ENCODE data around the gene UHRF1.
"Not testable (repeated sequence)": the region's sequence is repeated elsewhere in the genome, so short reads cannot be mapped to it uniquely, and the experiment has no call there.

Gene UHRF1

DNA sequence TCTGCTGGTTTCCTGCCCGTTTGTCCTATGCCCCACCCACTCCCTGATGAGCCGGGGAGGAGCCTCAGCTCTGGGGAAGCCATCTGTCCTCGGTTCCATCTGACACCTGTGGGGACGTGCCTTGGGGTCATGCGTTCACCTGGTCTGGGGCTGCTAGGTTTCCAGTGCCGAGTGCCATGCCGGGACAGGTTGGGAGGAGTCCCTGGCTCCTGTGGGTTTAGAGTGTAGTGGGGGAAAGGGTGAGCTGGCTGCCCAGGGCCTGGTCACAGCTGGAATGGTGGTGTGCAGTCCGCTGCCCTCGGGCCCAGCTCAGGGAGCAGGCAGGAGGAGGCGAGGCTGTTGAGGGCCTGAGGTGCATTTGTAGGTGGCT, 62.1 kb downstream of the UHRF1 start:
- no peaks in the 10 kb centered on the region for H3K27me3 ChIP-seq (ENCODE audit: control insufficient read depth, insufficient read depth, low read length)
- H3K9ac ChIP-seq (ENCODE audit: low read length), result no peak overlapping the region
- no peak overlapping the region for H3K27ac ChIP-seq (ENCODE audit: low read depth, low read length)
- peak overlapping the region; percentile 78 for H3K4me3 ChIP-seq (ENCODE audit: low read length)
- peaks cover 18% of the 10 kb centered on the region for H3K4me1 ChIP-seq (ENCODE audit: control insufficient read depth, insufficient read depth, low read length)
- no peaks in the 10 kb centered on the region for H3K36me3 ChIP-seq (ENCODE audit: control insufficient read depth, insufficient read depth, low read length)

DNA sequence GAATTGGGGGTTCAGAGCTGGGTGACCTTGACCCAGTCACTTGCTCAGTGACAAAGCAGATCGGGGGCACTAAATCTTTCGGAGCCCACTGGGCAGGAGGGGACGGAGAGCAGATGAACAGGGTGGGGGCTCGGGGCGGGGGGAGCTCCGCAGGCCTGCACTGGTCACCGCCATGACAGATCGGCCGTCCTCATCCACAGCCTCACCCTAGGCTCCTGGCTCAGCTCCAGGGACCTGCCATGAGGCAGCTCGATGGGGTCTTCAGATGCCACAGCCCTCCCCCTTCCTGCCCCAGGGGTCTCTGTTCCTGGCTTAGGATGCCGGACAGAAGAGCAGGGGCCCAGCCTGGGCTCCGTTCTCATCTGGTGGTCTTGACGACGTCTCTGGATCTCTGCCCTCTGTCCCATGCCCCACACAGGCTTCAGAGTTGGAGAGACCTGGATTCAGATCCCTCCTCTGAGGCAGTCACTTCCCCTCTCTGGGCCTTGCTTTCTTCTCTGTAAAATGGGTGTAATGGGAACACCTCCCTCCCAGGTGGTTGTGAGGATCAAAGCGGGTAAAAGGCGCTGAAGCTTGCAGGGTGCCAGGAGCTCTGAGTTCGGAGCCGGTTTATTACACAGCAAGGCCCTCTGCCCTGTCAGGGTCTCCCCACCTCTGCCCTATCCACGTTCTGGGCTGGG, 62.7 kb downstream of the UHRF1 start:
- H3K9ac ChIP-seq (ENCODE audit: low read length), result no peak overlapping the region
- H3K27me3 ChIP-seq (ENCODE audit: control insufficient read depth, insufficient read depth, low read length), result no peaks in the 10 kb centered on the region
- peaks cover 23% of the 10 kb centered on the region for H3K4me1 ChIP-seq (ENCODE audit: control insufficient read depth, insufficient read depth, low read length)
- H3K4me3 ChIP-seq (ENCODE audit: low read length), result no peak overlapping the region
- no peak overlapping the region for H3K27ac ChIP-seq (ENCODE audit: low read depth, low read length)
- no peaks in the 10 kb centered on the region for H3K36me3 ChIP-seq (ENCODE audit: control insufficient read depth, insufficient read depth, low read length)

DNA sequence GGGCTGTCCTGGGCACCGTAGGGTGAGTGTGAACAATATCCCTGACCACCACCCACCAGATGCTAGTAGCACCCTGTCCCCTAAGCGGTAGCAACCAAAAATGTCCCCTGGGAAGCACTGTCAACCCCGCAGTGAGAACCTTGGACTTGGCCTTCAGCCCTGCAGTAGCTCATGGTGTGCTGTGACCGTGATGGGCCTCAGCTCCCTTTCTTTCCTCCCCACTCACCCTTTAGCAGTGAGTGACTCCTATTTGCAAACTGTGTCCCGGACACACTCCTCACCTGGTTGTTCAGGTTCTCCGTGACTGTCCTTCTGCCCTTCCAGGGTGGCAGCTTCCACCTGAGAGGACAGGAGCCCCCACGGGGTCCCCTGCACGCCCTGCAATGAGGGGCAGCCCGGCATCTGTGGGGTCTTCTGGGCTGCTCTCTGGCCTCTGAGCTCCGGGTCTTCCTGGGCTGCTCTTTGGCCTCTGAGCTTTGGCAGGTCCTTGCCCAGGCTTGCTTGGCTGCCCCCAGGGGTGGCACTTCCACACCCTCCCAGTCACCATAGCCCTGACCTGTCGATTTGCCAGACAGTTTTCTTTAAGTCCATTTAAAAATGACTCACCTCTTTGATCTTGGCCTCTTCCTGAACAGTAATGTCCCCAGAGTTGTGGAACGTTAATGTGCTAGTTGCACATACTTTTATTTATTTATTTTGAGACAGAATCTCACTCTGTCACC, 63.4 kb downstream of the UHRF1 start:
- peaks cover 30% of the 10 kb centered on the region for H3K4me1 ChIP-seq (ENCODE audit: control insufficient read depth, insufficient read depth, low read length)
- H3K36me3 ChIP-seq (ENCODE audit: control insufficient read depth, insufficient read depth, low read length), result no peaks in the 10 kb centered on the region
- H3K4me3 ChIP-seq (ENCODE audit: low read length), result no peak overlapping the region
- H3K27ac ChIP-seq (ENCODE audit: low read depth, low read length), result no peak overlapping the region
- no peak overlapping the region for H3K9ac ChIP-seq (ENCODE audit: low read length)
- H3K27me3 ChIP-seq (ENCODE audit: control insufficient read depth, insufficient read depth, low read length), result no peaks in the 10 kb centered on the region

DNA sequence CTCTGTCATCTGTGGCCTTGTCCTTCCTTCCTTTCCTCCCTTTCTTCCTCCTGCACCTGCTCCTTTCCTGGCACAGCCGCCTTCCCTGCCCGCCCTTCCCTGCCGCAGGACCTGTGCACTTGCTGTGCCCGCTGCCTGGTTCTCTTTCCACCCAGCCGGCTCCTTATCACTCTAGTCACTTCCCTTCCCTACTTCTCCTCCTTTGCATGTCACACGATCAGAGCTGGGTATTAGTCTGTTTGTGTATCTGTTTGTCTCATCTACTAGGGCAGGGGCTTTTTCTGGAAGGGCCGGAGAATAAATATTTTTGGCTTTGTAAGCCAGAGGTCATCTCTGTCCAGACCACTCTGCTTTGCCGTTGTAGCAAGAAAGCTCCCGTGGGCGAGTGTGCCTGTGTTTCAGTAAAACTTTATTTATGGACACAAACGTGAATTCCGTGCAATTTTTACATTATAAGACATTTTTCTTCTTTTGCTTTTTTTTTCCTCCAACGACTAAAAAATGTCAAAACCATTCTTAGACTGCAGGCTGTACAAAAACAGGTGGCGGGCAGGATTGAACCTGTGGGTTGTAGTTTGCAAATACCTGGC, 65.7 kb downstream of the UHRF1 start:
- Histone ChIP-seq H3K27ac (ENCODE audit: low read depth, low read length) (peak overlapping the region; percentile 86), H3K36me3 (ENCODE audit: control insufficient read depth, insufficient read depth, low read length) (no peaks in the 10 kb centered on the region), H3K27me3 (ENCODE audit: control insufficient read depth, insufficient read depth, low read length) (no peaks in the 10 kb centered on the region), H3K9ac (ENCODE audit: low read length) (no peak overlapping the region), H3K4me3 (ENCODE audit: low read length) (no peak overlapping the region), H3K4me1 (ENCODE audit: control insufficient read depth, insufficient read depth, low read length) (peaks cover 30% of the 10 kb centered on the region)

DNA sequence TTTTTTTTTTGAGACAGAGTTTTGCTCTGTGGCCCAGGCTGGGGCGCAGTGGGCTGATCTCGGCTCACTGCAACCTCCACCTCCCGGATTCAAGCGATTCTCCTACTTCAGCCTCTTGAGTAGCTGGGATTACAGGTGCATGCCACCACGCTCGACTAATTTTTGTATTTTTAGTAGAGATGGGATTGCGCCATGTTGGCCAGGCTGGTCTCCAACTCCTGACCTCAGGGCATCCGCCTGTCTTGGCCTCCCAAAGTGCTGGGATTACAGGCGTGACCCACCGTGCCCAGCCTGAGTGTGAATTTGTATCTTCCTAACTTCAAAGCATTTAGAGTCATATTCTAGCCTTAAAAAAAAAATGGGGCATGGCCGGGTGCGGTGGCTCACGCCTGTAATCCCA, 66.3 kb downstream of the UHRF1 start:
- peaks cover 27% of the 10 kb centered on the region for H3K4me1 ChIP-seq (ENCODE audit: control insufficient read depth, insufficient read depth, low read length)
- peak overlapping the region; percentile 86 for H3K27ac ChIP-seq (ENCODE audit: low read depth, low read length)
- H3K4me3 ChIP-seq (ENCODE audit: low read length), result not testable (repeated sequence)

DNA sequence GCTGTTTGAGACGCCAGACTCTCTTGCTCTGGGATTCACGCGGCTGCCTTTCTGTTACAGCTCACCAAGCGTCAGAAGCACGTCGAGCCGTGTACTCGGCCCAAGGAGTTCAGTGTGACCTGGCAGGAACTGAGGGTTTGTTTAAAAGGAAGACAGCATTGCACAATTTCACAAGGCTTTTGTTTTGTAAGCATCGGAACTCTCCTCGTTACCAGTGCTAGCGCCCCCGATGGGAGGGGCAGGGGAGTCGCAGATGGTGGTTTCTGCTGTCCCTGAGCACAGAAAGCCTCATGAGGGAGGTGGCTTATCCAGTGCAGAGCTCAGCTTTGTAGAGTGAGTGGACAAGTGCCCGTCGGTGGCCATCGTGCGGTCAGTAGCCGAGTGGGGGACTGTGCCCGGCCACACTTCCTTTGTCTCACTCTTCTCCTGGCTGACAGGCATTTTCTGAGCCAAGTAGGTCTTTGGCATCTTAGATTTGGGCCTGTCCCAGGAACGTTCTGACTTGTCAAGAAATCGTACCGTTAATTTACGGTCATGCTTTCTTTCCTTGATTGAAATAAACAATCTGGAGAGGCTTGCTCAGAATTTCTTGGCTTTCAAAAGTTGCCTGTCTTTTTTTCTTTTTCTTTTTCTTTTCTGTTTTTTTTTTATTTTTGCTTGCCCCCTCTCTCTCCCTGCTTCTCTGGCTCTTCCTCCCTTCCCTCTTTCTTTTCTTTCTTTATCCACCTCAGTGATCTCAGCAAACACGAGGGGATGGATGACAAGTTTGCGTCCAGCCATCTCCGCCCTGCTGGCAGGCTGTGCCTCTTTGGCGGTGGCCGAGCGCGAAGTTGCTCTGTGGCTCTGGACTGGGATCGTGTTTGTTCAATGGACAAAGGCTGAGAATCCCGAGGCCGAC, 67.3 kb downstream of the UHRF1 start:
- Histone ChIP-seq H3K27ac (ENCODE audit: low read depth, low read length) (peak overlapping the region; percentile 86), H3K27me3 (ENCODE audit: control insufficient read depth, insufficient read depth, low read length) (no peaks in the 10 kb centered on the region), H3K36me3 (ENCODE audit: control insufficient read depth, insufficient read depth, low read length) (no peaks in the 10 kb centered on the region), H3K4me1 (ENCODE audit: control insufficient read depth, insufficient read depth, low read length) (peaks cover 22% of the 10 kb centered on the region), H3K9ac (ENCODE audit: low read length) (no peak overlapping the region), H3K4me3 (ENCODE audit: low read length) (peak overlapping the region; percentile 14)

More for the DNA sequence above, 66.3 kb downstream of the UHRF1 start:
- H3K27me3 ChIP-seq (ENCODE audit: control insufficient read depth, insufficient read depth, low read length); H3K9ac ChIP-seq (ENCODE audit: low read length); H3K36me3 ChIP-seq (ENCODE audit: control insufficient read depth, insufficient read depth, low read length): not testable (repeated sequence)

DNA sequence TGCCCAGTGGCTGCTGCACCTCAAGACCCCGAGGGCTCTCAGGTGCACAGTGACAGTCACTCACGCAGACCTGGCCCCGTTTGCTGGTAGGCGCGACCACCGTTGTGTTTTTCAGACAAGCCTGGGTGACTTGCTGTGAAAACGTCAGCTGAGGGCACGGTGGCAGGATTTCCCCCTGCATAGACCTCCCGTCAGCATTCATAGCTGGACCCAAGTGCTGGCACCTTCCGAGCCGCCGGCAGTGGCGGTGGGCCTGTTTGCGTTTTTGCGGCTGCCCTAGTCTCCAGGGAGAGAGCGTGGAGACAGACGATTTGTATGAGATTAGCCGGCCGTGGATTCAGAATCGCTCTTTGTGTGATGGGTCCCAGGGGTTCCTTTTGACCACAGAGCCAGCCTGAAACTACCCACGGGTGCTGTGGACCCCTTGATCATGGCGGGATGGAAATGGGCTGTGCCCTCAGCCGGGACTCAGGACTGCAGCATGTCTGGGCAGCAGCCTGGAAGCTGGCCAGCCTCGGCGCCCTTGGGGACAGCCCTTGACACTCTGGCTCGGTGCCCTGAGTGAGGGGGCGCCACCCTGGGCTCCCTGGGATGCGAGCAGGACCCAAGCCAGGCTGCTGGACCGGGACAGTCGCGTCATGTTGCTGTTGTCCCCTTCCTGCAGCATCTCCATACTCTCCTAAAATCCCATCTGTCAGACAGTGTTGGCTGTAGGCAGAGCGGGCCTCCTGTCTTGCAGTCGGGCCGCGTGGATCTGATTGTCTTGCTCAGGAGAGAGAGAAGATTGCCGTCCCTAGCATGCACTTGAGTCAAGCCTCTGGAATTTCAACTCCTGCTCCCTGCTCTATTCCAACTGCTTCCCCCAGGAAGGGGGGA, 68.2 kb downstream of the UHRF1 start:
- Histone ChIP-seq H3K9ac (ENCODE audit: low read length) (no peak overlapping the region), H3K4me3 (ENCODE audit: low read length) (no peak overlapping the region), H3K36me3 (ENCODE audit: control insufficient read depth, insufficient read depth, low read length) (no peaks in the 10 kb centered on the region), H3K27me3 (ENCODE audit: control insufficient read depth, insufficient read depth, low read length) (no peaks in the 10 kb centered on the region), H3K27ac (ENCODE audit: low read depth, low read length) (peak overlapping the region; percentile 86), H3K4me1 (ENCODE audit: control insufficient read depth, insufficient read depth, low read length) (peaks cover 22% of the 10 kb centered on the region)

DNA sequence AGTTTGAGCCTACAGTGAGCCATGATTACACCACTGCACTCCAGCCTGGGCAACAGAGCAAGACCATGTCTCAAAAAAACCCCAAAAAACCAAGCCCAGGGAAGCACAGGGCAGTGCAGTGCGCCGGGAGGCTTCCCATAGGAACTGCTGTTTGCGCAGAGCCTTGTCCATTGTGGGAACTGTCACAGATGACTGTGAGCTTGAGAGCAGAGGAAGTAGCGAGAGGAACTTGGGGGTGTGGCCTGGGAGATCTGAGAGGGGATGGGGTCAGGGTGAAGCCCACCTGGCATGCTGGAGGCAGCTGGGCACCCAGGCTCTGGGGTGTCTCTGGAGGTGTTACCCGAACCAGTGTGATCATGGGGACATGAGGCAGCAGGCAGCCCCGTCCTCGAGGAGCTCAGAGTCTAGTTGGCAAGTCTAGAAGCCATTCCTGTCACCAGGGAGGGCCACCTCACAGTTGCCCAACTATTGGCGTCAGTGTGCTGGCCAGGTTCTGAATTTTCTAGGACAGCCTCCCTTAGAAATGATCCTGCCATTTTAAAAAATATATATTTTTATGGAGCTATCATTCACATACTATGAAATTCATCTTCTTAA, 70.0 kb downstream of the UHRF1 start:
- no peak overlapping the region for H3K27ac ChIP-seq (ENCODE audit: low read depth, low read length)
- H3K27me3 ChIP-seq (ENCODE audit: control insufficient read depth, insufficient read depth, low read length), result no peaks in the 10 kb centered on the region
- H3K4me1 ChIP-seq (ENCODE audit: control insufficient read depth, insufficient read depth, low read length), result peaks cover 22% of the 10 kb centered on the region
- H3K36me3 ChIP-seq (ENCODE audit: control insufficient read depth, insufficient read depth, low read length), result no peaks in the 10 kb centered on the region
- no peak overlapping the region for H3K4me3 ChIP-seq (ENCODE audit: low read length)
- H3K9ac ChIP-seq (ENCODE audit: low read length), result no peak overlapping the region

DNA sequence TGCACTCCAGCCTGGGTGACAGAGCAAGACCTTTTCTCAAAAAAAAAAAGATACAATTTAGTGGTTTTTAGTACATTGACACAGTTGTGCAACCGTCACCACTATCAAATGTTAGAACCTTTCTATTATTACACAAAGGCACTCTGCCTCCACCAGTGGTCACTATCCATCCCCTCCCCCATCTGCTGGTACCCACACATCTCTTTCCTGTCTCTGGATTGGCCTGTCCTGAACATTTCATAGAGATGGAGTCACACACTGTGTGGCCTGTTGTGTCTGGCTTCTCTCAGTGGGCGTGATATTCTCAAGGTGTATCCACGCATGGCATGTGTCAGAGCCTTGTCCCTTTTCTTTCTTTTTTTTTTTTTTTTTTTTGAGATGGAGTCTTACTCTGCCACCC, 70.8 kb downstream of the UHRF1 start:
- Histone ChIP-seq H3K4me3 (ENCODE audit: low read length) (no peak overlapping the region), H3K27me3 (ENCODE audit: control insufficient read depth, insufficient read depth, low read length) (no peaks in the 10 kb centered on the region), H3K4me1 (ENCODE audit: control insufficient read depth, insufficient read depth, low read length) (peaks cover 22% of the 10 kb centered on the region), H3K36me3 (ENCODE audit: control insufficient read depth, insufficient read depth, low read length) (no peaks in the 10 kb centered on the region), H3K9ac (ENCODE audit: low read length) (no peak overlapping the region), H3K27ac (ENCODE audit: low read depth, low read length) (no peak overlapping the region)

DNA sequence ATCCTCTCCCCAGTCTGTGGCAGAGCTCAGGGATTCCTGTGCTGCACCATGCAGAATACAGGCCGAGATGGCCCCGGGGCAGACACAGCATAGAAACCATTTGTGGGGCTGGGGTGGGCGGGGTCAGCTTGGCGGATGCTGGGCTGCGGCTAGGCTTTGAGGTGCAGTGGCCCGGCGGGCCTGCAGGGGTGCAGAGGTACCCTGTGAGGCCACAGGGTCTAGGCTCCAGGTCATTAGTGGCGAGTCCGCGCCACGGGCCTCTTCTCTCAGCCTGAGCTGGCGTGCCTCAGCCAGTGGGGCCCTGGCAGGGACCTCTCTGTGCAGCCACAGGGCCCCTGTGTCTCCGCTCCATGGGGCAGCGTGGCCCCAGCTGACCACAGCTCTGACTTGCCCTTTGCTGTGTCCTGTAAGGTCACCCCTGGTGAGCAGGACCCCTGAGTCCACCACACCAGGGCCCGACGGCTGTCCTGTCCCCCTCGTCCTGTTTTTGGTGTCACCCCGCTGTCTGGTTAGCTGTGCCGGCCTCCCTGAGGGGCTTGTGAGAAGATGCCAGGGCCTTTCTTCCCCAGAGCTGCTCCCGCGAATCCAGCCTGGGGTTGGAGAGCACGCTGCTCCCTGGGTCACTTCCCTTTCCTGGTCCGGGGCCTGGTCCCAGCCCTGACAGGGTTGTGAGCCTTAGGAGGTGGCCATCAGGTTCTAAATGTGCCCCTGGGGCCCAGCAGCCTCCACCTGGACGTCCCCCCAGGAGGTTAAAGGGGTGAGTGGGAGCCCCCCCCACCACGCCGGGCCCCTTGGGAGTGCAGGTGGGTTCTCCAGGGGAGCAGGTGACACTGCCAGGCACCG, 71.8 kb downstream of the UHRF1 start:
- H3K9ac ChIP-seq (ENCODE audit: low read length), result no peak overlapping the region
- no peaks in the 10 kb centered on the region for H3K27me3 ChIP-seq (ENCODE audit: control insufficient read depth, insufficient read depth, low read length)
- H3K4me1 ChIP-seq (ENCODE audit: control insufficient read depth, insufficient read depth, low read length), result peaks cover 22% of the 10 kb centered on the region
- no peak overlapping the region for H3K4me3 ChIP-seq (ENCODE audit: low read length)
- H3K27ac ChIP-seq (ENCODE audit: low read depth, low read length), result no peak overlapping the region
- H3K36me3 ChIP-seq (ENCODE audit: control insufficient read depth, insufficient read depth, low read length), result no peaks in the 10 kb centered on the region

DNA sequence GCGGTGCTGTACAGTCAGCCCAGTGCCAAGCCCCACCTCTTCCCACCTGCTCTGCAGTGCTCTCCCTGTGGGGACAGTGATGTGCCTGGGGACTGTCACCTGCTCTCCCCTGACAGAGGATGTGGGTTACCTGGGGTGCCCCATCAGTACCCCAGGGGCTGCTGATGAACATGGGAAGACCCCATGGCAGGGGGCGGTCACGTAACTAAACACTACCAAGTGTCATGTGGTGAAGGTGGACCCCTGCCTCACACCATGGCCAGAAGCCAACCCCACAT, 72.3 kb downstream of the UHRF1 start:
- Histone ChIP-seq H3K9ac (ENCODE audit: low read length) (no peak overlapping the region), H3K27ac (ENCODE audit: low read depth, low read length) (no peak overlapping the region), H3K4me3 (ENCODE audit: low read length) (no peak overlapping the region), H3K4me1 (ENCODE audit: control insufficient read depth, insufficient read depth, low read length) (peaks cover 17% of the 10 kb centered on the region), H3K27me3 (ENCODE audit: control insufficient read depth, insufficient read depth, low read length) (no peaks in the 10 kb centered on the region), H3K36me3 (ENCODE audit: control insufficient read depth, insufficient read depth, low read length) (no peaks in the 10 kb centered on the region)

All from rectal smooth muscle tissue (tissue), 1 donor.